Calu3 (cell line): ENCODE measurements around the gene PRF1. TPM values are rescaled to one million over a fixed set of nuclear protein-coding genes. Genes with fewer than 3 reads are reported as not detected.

Experiments used
- BruUV-seq: library from RNA; stranded (reverse); fragments of 400-500 nt; replicated peaks from 2 replicates; lab custom pipeline; 2021; lab: Mats Ljungman, UMichigan
- CTCF ChIA-PET: fragments of 300-600 bp; sonication (Branson Sonifier 250); formaldehyde crosslinking; loops from one replicate; lab custom pipeline; 2022; ENCODE audit warnings: antibody characterized with exemption; lab: Charles Lee
- DNase-seq: peaks from one replicate; pipeline ENCODE4 v3.0.0; 2022
- H3K27ac Mint-ChIP-seq: one replicate; pipeline ENCODE4 v1.8.0; 2022; ENCODE audit warnings: mixed read lengths; ENCODE audit not compliant: unreplicated experiment
- H3K27me3 Mint-ChIP-seq: one replicate; pipeline ENCODE4 v1.8.0; 2022; ENCODE audit warnings: mixed read lengths; ENCODE audit not compliant: unreplicated experiment
- H3K36me3 Mint-ChIP-seq: one replicate; pipeline ENCODE4 v1.8.0; 2022; ENCODE audit warnings: mild to moderate bottlenecking, moderate library complexity, mixed read lengths; ENCODE audit not compliant: insufficient read depth, unreplicated experiment
- H3K4me1 Mint-ChIP-seq: one replicate; pipeline ENCODE4 v1.8.0; 2022; ENCODE audit warnings: mild to moderate bottlenecking, low read depth, mixed read lengths; ENCODE audit not compliant: unreplicated experiment
- H3K4me3 Mint-ChIP-seq: one replicate; pipeline ENCODE4 v1.8.0; 2022; ENCODE audit warnings: mild to moderate bottlenecking, low read depth, moderate library complexity, mixed read lengths; ENCODE audit not compliant: unreplicated experiment
- H3K9me3 Mint-ChIP-seq: one replicate; pipeline ENCODE4 v1.8.0; 2022; ENCODE audit warnings: low read depth, mixed read lengths; ENCODE audit not compliant: unreplicated experiment
- intact Hi-C: fragments of 100-400 bp; cut with micrococcal nuclease; formaldehyde crosslinking; loops from one replicate; pipeline ENCODE4 v1.10.0; 2022; ENCODE audit not compliant: unreplicated experiment
- total RNA-seq: library from RNA; stranded (reverse); gene quantifications from 2 replicates; pipeline ENCODE4 v1.2.3, GENCODE V29; 2022
- TF ChIP-seq, protein P1 (sequence below): fragments of 200-600 bp; IDR thresholded peaks from one replicate; pipeline ENCODE4 v1.8.0; 2022; ENCODE audit warnings: antibody characterized with exemption; ENCODE audit not compliant: unreplicated experiment

The PRF1 gene
- total RNA-seq, 1 experiment from 2014 or later = not detected

DNA sequence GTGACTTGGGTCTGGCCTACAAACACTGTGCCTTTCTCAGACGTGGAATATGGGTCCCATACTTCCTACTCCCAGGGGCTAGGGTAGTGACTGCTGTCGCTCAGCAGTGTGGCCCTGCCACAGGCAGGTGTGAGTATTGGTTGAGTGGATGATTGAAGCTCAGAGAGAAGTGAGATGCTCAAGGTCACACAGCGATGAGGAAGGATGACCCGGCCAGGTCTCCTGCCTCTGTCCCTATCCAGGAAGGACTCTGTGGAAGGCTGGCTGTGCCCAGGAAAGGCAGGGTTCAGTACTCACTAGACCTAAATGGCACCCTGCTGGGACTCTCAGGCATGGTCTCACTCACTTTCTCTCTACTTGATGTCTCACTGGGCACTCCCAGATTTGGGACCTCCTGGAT lies 2.8 kb downstream of the PRF1 start:
- Mint-ChIP-seq H3K9me3 (no peaks in the 10 kb centered on the region), H3K4me3 (no peak overlapping the region), H3K27me3 (peaks cover 14% of the 10 kb centered on the region), H3K4me1 (no peaks in the 10 kb centered on the region), H3K27ac (no peak overlapping the region), H3K36me3 (no peaks in the 10 kb centered on the region)
- no TSS peak for BruUV-seq
- TF ChIP-seq, protein P1, sequence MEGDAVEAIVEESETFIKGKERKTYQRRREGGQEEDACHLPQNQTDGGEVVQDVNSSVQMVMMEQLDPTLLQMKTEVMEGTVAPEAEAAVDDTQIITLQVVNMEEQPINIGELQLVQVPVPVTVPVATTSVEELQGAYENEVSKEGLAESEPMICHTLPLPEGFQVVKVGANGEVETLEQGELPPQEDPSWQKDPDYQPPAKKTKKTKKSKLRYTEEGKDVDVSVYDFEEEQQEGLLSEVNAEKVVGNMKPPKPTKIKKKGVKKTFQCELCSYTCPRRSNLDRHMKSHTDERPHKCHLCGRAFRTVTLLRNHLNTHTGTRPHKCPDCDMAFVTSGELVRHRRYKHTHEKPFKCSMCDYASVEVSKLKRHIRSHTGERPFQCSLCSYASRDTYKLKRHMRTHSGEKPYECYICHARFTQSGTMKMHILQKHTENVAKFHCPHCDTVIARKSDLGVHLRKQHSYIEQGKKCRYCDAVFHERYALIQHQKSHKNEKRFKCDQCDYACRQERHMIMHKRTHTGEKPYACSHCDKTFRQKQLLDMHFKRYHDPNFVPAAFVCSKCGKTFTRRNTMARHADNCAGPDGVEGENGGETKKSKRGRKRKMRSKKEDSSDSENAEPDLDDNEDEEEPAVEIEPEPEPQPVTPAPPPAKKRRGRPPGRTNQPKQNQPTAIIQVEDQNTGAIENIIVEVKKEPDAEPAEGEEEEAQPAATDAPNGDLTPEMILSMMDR = no peak
- intact Hi-C loops = no loop called here
- CTCF ChIA-PET = no interaction called here
- no peak for DNase-seq

DNA sequence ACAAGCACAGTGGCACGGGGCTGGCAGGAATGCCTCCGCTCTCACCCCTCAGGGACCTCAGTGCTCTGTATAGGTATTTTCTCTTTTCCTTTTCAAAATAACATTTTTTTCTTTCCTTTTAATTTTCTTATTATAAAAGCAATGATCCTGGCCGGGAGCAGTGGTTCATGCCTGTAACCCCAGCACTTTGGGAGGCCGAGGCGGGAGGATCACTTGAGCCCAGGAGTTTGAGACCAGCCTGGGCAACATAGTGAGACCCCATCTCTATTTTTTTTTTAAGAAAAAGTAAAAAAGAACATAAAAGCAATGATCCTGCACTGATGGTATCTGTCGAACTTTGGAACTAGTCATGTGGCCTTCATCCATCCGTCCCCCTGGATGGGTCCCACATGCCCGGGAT lies 3.2 kb downstream of the PRF1 start:
- no peaks in the 10 kb centered on the region for H3K36me3 Mint-ChIP-seq
- no peak for DNase-seq
- no peak overlapping the region for H3K27ac Mint-ChIP-seq
- CTCF ChIA-PET = no interaction called here
- TF ChIP-seq, protein P1 = no peak
- intact Hi-C loops = no loop called here
- no peak overlapping the region for H3K4me3 Mint-ChIP-seq
- no TSS peak for BruUV-seq
- no peaks in the 10 kb centered on the region for H3K4me1 Mint-ChIP-seq
- H3K9me3 Mint-ChIP-seq = no peaks in the 10 kb centered on the region
- H3K27me3 Mint-ChIP-seq = peaks cover 19% of the 10 kb centered on the region

DNA sequence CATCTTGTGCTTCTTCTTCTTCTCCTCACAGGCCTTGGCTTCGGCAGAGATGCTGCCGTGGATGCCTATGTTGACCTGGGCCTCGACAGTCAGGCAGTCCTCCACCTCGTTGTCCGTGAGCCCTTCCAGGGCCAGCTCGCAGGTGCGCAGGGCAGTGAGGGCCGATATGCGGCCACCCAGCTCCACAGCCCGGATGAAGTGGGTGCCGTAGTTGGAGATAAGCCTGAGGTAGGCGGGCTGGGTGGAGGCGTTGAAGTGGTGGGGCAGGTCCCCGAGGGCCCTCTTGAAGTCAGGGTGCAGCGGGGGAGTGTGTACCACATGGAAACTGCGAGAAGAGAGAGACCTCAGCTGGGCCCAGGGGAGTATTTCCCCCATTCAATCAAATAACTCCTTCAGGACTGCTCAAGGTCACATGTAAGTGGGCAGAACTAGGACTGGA lies 3.7 kb downstream of the PRF1 start:
- intact Hi-C loops = no loop called here
- CTCF ChIA-PET = no interaction called here
- no peaks in the 10 kb centered on the region for H3K4me1 Mint-ChIP-seq
- H3K36me3 Mint-ChIP-seq = no peaks in the 10 kb centered on the region
- TF ChIP-seq, protein P1 = no peak
- peaks cover 24% of the 10 kb centered on the region for H3K27me3 Mint-ChIP-seq
- no peaks in the 10 kb centered on the region for H3K9me3 Mint-ChIP-seq
- no peak for DNase-seq
- H3K27ac Mint-ChIP-seq = no peak overlapping the region
- no TSS peak for BruUV-seq
- H3K4me3 Mint-ChIP-seq = no peak overlapping the region

DNA sequence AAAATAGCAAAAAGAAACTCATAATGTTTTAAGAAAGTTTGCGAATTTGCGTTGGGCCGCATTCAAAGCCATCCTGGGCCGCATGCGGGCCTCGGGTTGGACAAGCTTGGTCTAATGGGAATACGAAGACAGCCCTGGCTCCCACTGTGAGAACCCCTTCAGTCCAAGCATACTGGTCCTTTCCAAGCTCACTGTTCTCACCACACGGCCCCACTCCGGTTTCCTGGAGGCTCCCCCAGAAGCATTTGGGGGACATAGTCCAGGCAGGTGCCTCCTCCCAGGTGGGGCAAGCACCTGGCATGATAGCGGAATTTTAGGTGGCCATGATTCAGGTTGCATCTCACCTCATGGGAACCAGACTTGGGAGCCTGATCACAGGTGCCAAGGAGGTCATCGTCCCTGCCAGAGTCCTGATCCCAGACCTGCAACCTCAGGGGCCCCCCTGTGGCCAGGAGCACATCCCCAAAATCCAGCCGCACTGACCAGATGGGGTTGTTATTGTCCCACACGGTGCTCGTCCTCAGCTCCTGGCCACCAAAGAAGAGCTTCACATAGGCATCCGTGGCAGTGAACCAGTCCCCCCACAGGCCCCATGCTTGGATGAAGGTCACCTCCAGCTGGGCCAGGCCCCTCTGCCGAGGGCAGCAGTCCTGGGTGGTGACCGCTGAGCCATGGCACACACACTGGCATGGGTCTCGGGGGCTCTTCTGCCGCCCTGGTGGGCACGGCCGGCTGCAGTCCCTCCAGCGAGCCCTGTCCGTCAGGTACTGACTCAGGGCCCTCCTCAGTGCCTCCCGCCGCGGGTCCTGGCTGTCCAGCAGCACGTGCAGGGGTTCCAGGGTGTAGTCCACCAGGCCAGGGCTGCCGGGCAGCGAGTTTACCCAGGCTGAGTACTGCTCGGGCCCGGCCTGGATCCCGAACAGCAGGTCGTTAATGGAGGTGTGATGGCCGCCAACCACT lies 4.4 kb downstream of the PRF1 start:
- DNase-seq = no peak
- Mint-ChIP-seq H3K27me3 (peaks cover 31% of the 10 kb centered on the region), H3K36me3 (no peaks in the 10 kb centered on the region), H3K9me3 (no peaks in the 10 kb centered on the region), H3K27ac (no peak overlapping the region), H3K4me3 (no peak overlapping the region), H3K4me1 (no peaks in the 10 kb centered on the region)
- BruUV-seq = no TSS peak
- CTCF ChIA-PET = no interaction called here
- TF ChIP-seq, protein P1 = peak; percentile 16
- intact Hi-C loops = no loop called here
